Measurements from ENCODE around the gene PSMD12.
"Not testable (repeated sequence)": the region's sequence is repeated elsewhere in the genome, so short reads cannot be mapped to it uniquely, and the experiment has no call there.

The PSMD12 gene

DNA sequence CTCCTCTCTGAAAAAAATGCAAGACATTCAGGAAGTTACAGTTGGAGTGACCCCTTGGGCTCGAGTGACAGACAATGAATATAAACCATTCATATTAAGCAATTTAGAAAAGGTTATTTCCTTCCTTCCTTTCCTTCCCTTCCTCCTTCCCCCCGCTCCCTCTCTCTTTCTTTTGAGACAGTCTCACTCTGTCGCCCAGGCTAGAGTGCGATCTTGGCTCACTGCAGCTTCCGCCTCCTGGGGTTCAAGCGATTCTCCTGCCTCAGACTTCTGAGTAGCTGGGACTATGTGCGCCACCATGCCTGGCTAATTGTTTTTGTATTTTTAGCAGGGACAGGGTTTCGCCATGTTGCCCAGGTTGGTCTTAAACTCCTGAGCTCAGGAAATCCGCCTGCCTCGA lies 13.2 kb downstream of the PSMD12 start:
- DNase-seq, result no peak

- no peak for DNase-seq
These were observed 17.0 kb downstream of the PSMD12 start for GRCh38 chr17:67349420-67349819.

DNA sequence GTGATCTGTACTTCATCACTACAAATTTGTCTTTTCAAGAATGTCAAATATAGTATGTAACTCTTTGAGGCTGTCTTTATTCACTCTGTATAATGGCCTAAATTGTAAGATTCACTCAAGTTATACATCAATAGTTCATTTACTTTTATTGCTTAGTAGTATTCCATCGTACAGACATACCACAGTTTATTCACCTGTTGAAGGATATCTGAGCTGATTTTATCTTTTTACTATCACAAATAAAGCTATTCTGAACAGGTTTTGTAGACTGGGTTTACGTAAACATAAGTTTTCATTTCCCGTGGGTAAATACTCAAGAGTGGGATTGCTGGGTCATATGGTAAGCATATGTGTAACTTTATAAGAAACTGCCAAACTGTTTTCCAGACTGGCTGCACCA lies 18.6 kb downstream of the PSMD12 start:
- DNase-seq, result no peak

- no peak for DNase-seq
These were observed 23.1 kb downstream of the PSMD12 start for GRCh38 chr17:67343237-67343636.

DNA sequence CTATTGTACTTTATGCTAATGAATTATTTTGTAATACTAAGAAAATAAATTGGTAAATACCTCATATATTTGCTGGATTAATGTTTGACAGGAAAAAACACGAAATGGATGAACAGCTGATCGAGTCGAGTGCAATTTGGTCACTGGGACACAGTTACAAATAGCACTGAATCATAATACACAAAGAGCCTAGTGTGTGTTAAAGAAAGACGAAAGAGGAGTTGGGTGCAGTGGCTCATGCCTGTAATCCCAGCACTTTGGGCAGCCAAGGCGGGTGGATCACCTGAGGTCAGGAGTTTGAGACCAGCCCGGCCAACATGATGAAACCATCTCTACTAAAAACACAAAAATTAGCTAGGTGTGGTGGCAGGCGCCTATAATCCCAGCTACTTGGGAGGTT lies 28.0 kb downstream of the PSMD12 start:
- not testable (repeated sequence) for DNase-seq

DNA sequence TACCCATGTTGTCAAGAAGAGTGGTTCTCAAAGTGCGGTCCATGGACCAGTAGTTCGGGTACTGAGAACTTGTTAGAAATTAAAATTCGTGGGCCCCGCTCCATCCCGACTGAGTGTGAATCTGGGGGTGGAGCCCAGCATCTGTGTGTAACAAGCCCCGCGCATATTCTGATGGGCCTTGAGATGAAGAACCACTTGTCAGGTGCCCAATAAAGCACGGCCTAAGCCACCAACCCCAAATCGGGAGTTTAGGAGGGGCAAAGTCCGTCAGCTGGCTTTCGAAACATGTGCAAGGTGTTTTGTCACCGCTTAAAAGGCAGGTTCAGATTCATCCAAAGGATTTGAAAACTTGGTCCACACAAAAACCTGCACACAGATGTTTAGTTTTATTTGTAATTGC lies 29.5 kb downstream of the PSMD12 start:
- DNase-seq, result no peak

DNA sequence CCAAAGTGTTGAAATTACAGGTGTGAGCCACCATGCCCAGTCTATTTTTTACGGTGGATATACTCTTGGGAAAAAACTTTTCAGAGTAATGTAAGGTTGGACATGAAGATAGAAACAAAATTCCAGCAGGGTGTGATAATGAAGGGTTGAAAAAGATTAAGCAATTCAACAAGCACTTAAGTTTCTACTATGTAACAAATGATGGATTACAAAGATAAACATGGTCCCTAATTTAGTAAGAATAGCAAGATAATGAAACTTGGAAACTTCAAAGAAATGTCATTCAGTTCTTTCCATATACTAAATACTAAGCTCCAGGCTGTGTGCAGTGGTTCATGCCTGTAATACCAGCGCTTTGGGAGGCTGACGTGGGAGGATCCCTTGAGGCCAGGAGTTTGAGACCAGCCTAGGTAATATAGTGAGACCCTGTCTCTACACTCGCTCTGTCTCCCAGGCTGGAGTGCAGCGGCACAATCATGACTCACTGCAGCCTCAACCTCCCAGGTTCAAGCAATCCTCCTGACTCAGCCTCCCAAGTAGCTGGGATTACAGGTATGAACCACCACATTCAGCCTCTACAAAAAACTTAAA lies 31.0 kb downstream of the PSMD12 start:
- DNase-seq, result no peak

DNA sequence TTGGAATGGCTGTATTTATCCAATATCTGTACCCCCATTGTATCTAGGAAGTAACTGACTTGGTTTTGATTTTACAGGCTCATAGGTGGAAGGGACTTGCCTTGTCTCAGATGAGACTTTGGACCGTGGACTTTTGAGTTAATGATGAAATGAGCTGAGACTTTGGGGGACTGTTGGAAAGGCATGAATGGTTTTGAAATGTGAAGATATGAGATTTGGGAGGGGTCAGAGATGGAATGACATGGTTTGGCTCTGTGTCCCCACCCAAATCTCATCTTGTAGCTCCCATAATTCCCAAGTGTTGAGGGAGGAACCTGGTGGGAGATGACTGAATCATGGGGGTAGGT lies 34.2 kb downstream of the PSMD12 start:
- not testable (repeated sequence) for DNase-seq

GRCh38 chr17:67331381-67332161 lies 34.8 kb downstream of the PSMD12 start:
- not testable (repeated sequence) for DNase-seq

DNA sequence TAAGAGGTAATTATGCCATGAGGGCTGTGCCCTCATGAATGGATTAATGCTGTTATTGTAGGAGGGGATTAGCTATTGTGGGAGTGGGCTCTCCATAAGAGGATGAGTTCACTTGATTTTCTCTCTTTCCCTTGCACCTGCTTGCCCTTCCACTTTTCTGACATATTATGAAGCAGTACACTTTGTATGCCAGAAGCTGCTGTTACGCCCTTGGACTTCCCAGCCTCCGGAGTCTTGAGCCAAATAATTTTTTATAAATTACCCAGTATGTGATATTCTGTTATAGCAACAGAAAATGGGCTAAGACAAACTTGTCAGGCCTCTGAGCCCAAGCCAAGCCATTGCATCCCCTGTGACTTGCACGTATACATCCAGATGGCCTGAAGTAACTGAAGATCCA lies 38.4 kb downstream of the PSMD12 start:
- DNase-seq, result no peak

GRCh38 chr17:67326959-67327745 lies 39.2 kb downstream of the PSMD12 start:
- not testable (repeated sequence) for DNase-seq

DNA sequence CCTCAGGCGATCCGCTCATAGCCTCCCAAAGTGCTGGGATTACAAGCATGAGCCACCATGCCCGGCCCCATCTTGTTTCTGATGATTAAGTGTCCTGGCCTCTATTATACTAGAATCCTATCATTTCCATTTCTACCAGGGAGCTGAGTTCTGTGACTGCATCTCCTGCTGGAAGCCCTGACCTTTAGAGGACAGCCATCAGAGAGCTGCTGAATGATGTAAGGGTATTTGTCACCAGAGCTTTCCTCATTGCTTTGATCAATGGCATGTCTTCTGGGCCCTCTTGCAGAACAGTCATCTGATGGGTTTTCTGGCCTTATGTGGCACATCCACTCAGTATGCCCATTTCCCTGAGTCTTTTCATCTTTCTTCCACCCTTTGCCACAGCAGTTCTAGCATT lies 39.9 kb downstream of the PSMD12 start:
- no peak for DNase-seq

GRCh38 chr17:67324330-67324729 lies 42.0 kb downstream of the PSMD12 start:
- DNase-seq, result no peak

- no peak for DNase-seq
These were observed 42.9 kb downstream of the PSMD12 start for GRCh38 chr17:67323445-67323844.

DNA sequence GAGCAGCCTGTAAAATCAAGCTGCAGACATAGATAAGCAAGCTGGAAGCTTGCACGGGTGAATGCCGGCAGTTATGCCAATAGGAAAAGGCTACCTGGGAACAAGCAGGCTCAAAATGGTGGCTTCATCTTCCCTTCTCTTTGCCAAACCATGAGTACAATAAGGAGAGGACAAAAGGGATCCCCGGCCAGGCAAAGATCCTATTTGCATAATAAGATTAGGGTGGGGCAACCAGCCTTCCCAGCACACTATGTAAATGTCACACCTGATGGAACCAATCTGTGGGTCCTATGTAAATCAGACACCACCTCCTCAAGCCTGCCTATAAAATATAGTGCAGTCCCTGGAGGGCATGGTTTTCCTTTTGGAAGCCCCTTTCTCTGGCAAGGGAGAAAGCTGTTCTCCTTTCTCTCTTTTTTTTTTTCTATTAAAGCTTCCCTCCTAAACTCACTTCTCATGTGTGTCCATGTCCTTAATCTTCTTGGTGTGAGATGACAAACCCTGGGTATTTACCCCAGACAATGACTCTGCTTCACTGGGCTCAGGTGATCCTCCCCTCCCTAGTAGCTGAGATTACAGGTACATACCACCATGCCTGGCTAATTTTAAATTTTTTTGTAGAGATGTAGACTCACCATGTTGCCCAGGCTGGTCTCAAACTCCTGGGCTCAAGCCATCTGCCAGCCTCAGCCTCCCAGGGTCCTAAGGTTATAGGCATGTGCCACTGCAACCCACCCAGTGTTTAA lies 44.2 kb downstream of the PSMD12 start:
- no peak for DNase-seq

GRCh38 chr17:67321486-67321885 lies 44.9 kb downstream of the PSMD12 start:
- not testable (repeated sequence) for DNase-seq

- no peak for DNase-seq
These were observed 49.6 kb downstream of the PSMD12 start for GRCh38 chr17:67316781-67317180.

GRCh38 chr17:67315865-67316264 lies 50.5 kb downstream of the PSMD12 start:
- no peak for DNase-seq

DNA sequence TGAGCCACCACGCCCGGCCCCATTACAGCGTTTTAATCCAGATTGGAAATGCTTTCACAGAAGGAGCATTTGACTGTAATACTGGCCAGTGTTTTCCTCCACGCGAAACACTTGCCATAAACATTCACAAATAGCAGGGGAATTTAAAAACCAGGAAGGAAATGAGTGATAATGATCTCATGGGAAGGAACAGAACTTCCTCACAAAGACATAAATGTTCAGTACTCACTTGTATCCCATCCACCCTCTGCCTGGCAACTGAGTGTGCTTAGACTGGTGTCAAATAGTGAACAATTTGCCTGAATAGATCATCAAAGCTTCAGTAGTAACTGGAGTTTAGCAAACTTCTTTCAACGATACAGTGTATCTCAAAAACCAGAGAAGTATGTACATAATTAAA lies 54.1 kb downstream of the PSMD12 start:
- no peak for DNase-seq

DNA sequence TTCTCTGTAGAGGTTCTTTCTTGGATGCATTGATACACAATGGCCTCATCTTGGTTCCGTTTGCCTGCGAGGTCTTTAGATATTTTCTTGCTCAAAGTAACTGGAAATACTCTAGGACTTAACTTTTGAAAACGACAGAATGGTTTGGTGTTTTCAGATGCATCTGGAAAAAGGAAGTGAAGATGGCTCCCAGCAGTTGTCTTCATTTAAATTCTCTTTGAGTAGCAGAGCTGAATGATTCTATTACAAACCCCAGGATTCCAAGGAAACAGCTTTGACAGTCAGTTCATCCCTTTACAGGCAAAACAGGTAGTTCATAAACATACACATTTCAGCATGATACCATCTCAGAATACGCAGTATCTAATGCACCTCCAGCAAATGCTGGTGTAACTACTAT lies 54.8 kb downstream of the PSMD12 start:
- DNase-seq, result no peak

GRCh38 chr17:67310406-67310805 lies 56.0 kb downstream of the PSMD12 start:
- no peak for DNase-seq

DNA sequence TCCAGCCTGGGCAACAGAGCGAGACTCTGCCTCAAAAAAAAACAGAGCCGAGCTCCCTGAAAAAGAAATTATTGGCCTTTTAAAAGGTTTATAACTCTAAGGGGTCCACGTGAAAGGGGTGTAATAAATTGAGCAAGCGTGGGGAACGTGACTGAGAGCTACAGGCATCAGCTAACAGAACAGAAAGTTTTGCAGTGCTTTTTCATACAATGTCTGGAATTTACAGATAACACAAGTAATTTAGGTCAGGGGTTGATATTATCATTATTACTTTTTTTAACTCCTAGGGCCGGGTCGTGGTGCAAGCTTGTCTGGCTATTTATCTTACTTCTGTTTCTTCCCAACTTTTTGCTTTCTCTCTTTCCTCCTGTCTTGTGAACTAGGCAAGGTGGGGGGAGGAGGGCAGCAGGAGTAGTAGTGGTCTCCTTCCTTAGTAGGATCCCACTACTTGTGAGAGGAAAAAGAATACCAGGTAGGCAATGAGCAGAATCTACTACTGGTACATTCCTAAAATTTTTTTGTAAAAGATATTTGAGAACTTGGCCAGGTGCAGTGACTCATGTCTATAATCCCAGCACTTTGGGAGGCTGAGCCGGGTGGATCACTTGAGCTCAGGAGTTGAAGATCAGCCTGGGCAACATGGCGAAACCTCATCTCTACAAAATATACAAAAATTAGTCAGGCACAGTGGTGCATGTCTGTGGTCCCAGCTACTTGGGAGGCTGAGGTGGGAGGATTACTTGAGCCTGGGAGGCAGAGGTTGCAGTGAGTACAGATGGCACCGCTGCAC lies 60.7 kb downstream of the PSMD12 start:
- DNase-seq, result not testable (repeated sequence)

Measured in activated CD4-positive, CD25-positive, alpha-beta regulatory T cell treated with anti-CD3 and anti-CD28 coated beads, Interleukin-2, amount 50 U/mL, for 72 hours (primary cell).